C1 segment of cervical spinal cord (tissue), 14 donors: ENCODE measurements around the gene UNC79.

Source experiments
- DNase-seq, 14 donors: peaks; one replicate each; lab custom pipeline; 2025; lab: John Stamatoyannopoulos, UW

UNC79 gene

GRCh38 chr14:93748208-93749075 lies 317.7 kb downstream of the UNC79 start:
- peak in 4 of 14 donors; percentile 35 to 58 (median 48) for DNase-seq

- peak in 1 of 14 donors; percentile 58 for DNase-seq
Observed at GRCh38 chr14:93749076-93749420, 318.3 kb downstream of the UNC79 start.

GRCh38 chr14:93751946-93752655 lies 321.4 kb downstream of the UNC79 start:
- DNase-seq: no peak

- DNase-seq: peak in 13 of 14 donors; percentile 64 to 97 (median 90)
Observed at GRCh38 chr14:93752980-93753561, 322.3 kb downstream of the UNC79 start.

- DNase-seq: no peak
Observed at GRCh38 chr14:93753647-93754046, 322.9 kb downstream of the UNC79 start.

GRCh38 chr14:93757206-93757605 lies 326.5 kb downstream of the UNC79 start:
- no peak for DNase-seq
